ENCODE measurements around the gene PPP4R1.

DNA sequence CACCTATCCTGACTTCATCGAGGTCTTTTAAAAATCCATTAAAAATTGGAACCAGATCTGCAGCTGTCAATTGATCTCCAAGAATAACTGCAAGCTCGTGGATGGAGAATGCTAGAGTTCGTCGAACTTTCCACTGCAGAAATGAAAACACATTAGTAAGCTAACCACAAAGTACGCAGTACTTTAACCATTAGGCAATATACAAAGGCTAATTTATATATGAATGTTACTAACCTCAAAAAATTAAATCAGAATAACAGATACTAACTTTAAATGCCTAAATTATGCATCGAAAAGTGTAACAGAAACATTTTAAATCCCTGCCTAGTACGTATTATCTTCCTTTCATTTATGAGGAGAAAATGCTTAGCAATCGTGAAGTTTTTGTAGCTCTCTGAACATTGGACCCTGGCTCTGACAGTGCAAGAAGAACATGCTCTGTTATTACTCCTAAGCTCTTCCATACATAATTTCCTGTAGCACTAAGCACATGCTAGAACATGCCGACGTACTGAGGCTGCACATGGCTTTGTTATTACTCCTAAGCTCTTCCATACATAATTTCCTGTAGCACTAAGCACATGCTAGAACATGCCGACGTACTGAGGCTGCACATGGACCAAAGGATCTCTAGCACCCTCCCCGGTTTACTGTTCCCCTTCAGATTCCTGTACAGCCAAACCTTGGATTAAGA, 57.0 kb downstream of the PPP4R1 start:
- TF ChIP-seq, protein P1, sequence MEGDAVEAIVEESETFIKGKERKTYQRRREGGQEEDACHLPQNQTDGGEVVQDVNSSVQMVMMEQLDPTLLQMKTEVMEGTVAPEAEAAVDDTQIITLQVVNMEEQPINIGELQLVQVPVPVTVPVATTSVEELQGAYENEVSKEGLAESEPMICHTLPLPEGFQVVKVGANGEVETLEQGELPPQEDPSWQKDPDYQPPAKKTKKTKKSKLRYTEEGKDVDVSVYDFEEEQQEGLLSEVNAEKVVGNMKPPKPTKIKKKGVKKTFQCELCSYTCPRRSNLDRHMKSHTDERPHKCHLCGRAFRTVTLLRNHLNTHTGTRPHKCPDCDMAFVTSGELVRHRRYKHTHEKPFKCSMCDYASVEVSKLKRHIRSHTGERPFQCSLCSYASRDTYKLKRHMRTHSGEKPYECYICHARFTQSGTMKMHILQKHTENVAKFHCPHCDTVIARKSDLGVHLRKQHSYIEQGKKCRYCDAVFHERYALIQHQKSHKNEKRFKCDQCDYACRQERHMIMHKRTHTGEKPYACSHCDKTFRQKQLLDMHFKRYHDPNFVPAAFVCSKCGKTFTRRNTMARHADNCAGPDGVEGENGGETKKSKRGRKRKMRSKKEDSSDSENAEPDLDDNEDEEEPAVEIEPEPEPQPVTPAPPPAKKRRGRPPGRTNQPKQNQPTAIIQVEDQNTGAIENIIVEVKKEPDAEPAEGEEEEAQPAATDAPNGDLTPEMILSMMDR (IDR thresholded peaks at IDR 0.05 in 2 of 3, conservative IDR thresholded peaks at IDR 0.05 in 1 of 3; ENCODE audit: borderline replicate concordance in 1 of 3, insufficient read depth in 1 of 3, low read depth in 2 of 3, low read length in 2 of 3) = no peak
- TF ChIP-seq SP1 (IDR thresholded peaks at IDR 0.05; ENCODE audit: low read depth) (no peak), SIN3A (IDR thresholded peaks at IDR 0.05; ENCODE audit: low read depth) (no peak), POLR2A (IDR thresholded peaks at IDR 0.05; ENCODE audit: borderline replicate concordance, extremely low read depth, insufficient read depth, insufficient read length) (no peak), RAD21 (IDR thresholded peaks at IDR 0.05; ENCODE audit: low read depth) (no peak), CEBPB (IDR thresholded peaks at IDR 0.05; ENCODE audit: low read depth) (no peak), POLR2AphosphoS5 (IDR thresholded peaks at IDR 0.05; ENCODE audit: low read depth, low read length) (no peak), EZH2phosphoT487 (IDR thresholded peaks at IDR 0.05; ENCODE audit: borderline replicate concordance) (no peak), EZH2 (IDR thresholded peaks at IDR 0.05) (no peak)
- TF ChIP-seq, protein P2, sequence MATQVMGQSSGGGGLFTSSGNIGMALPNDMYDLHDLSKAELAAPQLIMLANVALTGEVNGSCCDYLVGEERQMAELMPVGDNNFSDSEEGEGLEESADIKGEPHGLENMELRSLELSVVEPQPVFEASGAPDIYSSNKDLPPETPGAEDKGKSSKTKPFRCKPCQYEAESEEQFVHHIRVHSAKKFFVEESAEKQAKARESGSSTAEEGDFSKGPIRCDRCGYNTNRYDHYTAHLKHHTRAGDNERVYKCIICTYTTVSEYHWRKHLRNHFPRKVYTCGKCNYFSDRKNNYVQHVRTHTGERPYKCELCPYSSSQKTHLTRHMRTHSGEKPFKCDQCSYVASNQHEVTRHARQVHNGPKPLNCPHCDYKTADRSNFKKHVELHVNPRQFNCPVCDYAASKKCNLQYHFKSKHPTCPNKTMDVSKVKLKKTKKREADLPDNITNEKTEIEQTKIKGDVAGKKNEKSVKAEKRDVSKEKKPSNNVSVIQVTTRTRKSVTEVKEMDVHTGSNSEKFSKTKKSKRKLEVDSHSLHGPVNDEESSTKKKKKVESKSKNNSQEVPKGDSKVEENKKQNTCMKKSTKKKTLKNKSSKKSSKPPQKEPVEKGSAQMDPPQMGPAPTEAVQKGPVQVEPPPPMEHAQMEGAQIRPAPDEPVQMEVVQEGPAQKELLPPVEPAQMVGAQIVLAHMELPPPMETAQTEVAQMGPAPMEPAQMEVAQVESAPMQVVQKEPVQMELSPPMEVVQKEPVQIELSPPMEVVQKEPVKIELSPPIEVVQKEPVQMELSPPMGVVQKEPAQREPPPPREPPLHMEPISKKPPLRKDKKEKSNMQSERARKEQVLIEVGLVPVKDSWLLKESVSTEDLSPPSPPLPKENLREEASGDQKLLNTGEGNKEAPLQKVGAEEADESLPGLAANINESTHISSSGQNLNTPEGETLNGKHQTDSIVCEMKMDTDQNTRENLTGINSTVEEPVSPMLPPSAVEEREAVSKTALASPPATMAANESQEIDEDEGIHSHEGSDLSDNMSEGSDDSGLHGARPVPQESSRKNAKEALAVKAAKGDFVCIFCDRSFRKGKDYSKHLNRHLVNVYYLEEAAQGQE (IDR thresholded peaks at IDR 0.05; ENCODE audit: low read depth) = no peak

Measured in HCT116 (cell line).